Neural cell (in vitro differentiated cells): Measurements from ENCODE around the gene SMIM43. TPM values are rescaled to one million over a fixed set of nuclear protein-coding genes. Genes with fewer than 3 reads are reported as not detected.

Experiments used
- H2AFZ ChIP-seq: fragments of 200-600, 300-800 bp; sonication (generic), shearing (Covaris generic); 2 replicates; pipeline ENCODE4 v1.6.0; 2014; ENCODE audit warnings: low read depth, mild to moderate bottlenecking, antibody characterized with exemption, low read length, moderate library complexity
- H3F3A ChIP-seq: fragments of 200-600 bp; shearing (Covaris generic); 2 replicates; pipeline ENCODE4 v1.6.1; 2016; ENCODE audit warnings: mild to moderate bottlenecking, moderate library complexity, mixed read lengths, antibody characterized with exemption, low read length; ENCODE audit not compliant: insufficient read depth, poor library complexity, severe bottlenecking
- H3K27ac ChIP-seq: fragments of 200-600, 300-800 bp; sonication (generic), shearing (Covaris generic); 2 replicates; pipeline ENCODE4 v1.5.1; 2014; ENCODE audit warnings: mild to moderate bottlenecking, low read length, moderate library complexity
- H3K27me3 ChIP-seq: fragments of 300-800, 200-600 bp; sonication (generic), shearing (Covaris generic); 2 replicates; pipeline ENCODE4 v1.6.0; 2014; ENCODE audit warnings: mild to moderate bottlenecking, low read depth, low read length, moderate library complexity; ENCODE audit not compliant: insufficient read depth
- H3K36me3 ChIP-seq: fragments of 300-800, 200-600 bp; sonication (generic), shearing (Covaris generic); 2 replicates; pipeline ENCODE4 v1.5.1; 2014; ENCODE audit warnings: mild to moderate bottlenecking, antibody characterized with exemption, low read length, moderate library complexity; ENCODE audit not compliant: insufficient read depth
- H3K4me2 ChIP-seq: fragments of 300-800, 200-600 bp; sonication (generic), shearing (Covaris generic); 2 replicates; pipeline ENCODE4 v1.6.0; 2014; ENCODE audit warnings: mild to moderate bottlenecking, low read length
- H3K4me3 ChIP-seq: fragments of 300-800, 200-600 bp; sonication (generic), shearing (Covaris generic); 2 replicates; pipeline ENCODE4 v1.5.1; 2014; ENCODE audit warnings: mild to moderate bottlenecking, low read length, moderate library complexity
- H3K79me2 ChIP-seq: fragments of 200-600 bp; shearing (Covaris generic); replicated peaks from 2 replicates; pipeline ENCODE4 v1.6.0; 2014; ENCODE audit warnings: mild to moderate bottlenecking, low read length, moderate library complexity; ENCODE audit not compliant: insufficient read depth
- H3K9ac ChIP-seq: fragments of 300-800, 200-600 bp; sonication (generic), shearing (Covaris generic); 2 replicates; pipeline ENCODE4 v1.6.1; 2016; ENCODE audit warnings: mild to moderate bottlenecking, low read length, mixed read lengths
- H3K9me2 ChIP-seq: fragments of 200-600 bp; shearing (Covaris generic); 2 replicates; pipeline ENCODE4 v1.6.1; 2016; ENCODE audit warnings: mild to moderate bottlenecking, low read length, mixed read lengths; ENCODE audit not compliant: insufficient read depth
- H3K9me3 ChIP-seq: fragments of 200-600, 300-800 bp; sonication (generic), shearing (Covaris generic); 2 replicates; pipeline ENCODE4 v1.6.1; 2016; ENCODE audit warnings: mild to moderate bottlenecking, mixed run types, low read length, moderate library complexity, mixed read lengths
- H4K20me1 ChIP-seq: fragments of 200-600 bp; shearing (Covaris generic); 2 replicates; pipeline ENCODE4 v1.6.1; 2016; ENCODE audit warnings: mild to moderate bottlenecking, mixed run types; ENCODE audit not compliant: insufficient read depth
- EP300 ChIP-seq: fragments of 450-650 bp; conservative IDR thresholded peaks from 2 replicates; pipeline ENCODE4 v1.6.1; 2014; ENCODE audit warnings: antibody characterized with exemption, mild to moderate bottlenecking, moderate library complexity; ENCODE audit not compliant: poor library complexity, severe bottlenecking
- EZH2 ChIP-seq: fragments of 200-600, 300-800 bp; shearing (Covaris generic), sonication (generic); IDR thresholded peaks from 2 replicates; pipeline ENCODE4 v1.6.1; 2014; ENCODE audit warnings: antibody characterized with exemption, low read length, borderline replicate concordance, mild to moderate bottlenecking; ENCODE audit not compliant: insufficient read depth, poor library complexity, severe bottlenecking
- MXI1 ChIP-seq: fragments of 450-650 bp; conservative IDR thresholded peaks from 2 replicates; pipeline ENCODE4 v1.6.1; 2014; ENCODE audit warnings: antibody characterized with exemption, mild to moderate bottlenecking; ENCODE audit not compliant: poor library complexity, severe bottlenecking
- POLR2AphosphoS5 ChIP-seq: IDR thresholded peaks from 2 replicates; pipeline ENCODE4 v1.6.1; 2012
- RAD21 ChIP-seq: fragments of 450-650 bp; conservative IDR thresholded peaks from 2 replicates; pipeline ENCODE4 v1.6.1; 2014; ENCODE audit warnings: antibody characterized with exemption, mild to moderate bottlenecking, moderate library complexity
- SMC3 ChIP-seq: fragments of 450-650 bp; conservative IDR thresholded peaks from 2 replicates; pipeline ENCODE4 v1.6.1; 2014; ENCODE audit warnings: antibody characterized with exemption, mild to moderate bottlenecking, moderate library complexity; ENCODE audit not compliant: poor library complexity
- TAF1 ChIP-seq: IDR thresholded peaks from 2 replicates; pipeline ENCODE4 v1.6.1; 2012; ENCODE audit warnings: low read depth
- polyA plus RNA-seq: library from polyadenylated mRNA; depleted of rRNA; stranded (reverse); fragments of >200 nt; gene quantifications from 2 replicates; pipeline ENCODE4 v1.2.3, GENCODE V29; 2014
- TF ChIP-seq, protein P1 (sequence below): fragments of 450-650 bp; IDR thresholded peaks from 2 replicates; pipeline ENCODE4 v1.5.1; 2014; ENCODE audit warnings: antibody characterized with exemption, mild to moderate bottlenecking, moderate library complexity; ENCODE audit not compliant: poor library complexity, severe bottlenecking
- TF ChIP-seq, protein P2 (sequence below): IDR thresholded peaks from 2 replicates; pipeline ENCODE4 v1.6.1; 2012; ENCODE audit warnings: borderline replicate concordance

Gene SMIM43
- polyA plus RNA-seq, 1 donor from 2014 or later: 0.17 TPM

DNA sequence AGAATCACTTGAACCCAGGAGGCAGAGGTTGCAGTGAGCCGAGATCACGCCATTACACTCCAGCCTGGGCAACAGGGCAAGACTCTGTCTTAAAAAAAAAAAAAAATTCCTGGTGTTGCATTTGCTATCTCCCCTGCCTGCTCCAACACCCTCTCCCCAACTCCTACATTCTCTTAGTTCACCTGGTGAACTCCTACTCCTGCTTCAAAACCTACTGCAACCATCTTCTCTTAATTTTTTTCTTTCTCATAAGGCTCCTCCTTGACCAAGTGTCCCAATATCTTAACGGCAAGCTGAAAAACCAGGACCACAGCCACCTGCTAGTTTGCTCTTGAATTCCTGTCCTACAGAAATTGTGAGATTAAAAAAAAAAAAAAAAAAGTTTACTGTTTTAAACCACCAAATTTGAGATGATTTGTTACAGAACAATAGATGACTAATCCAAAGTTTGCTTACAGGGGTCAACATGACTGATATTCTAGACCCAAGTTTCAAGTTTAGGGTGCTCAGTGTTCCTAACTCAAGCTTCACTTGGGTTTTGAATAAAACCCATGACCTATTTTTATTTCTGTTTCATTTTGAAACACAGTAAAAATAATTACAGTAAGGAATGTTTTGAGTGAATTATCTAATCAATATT, 55.1 kb downstream of the SMIM43 start:
- Histone ChIP-seq H3K36me3 (no peaks in the 10 kb centered on the region), H3K9me3 (no peaks in the 10 kb centered on the region), H3F3A (no peaks in the 10 kb centered on the region), H2AFZ (no peak overlapping the region), H3K4me2 (no peak overlapping the region), H3K27me3 (no peaks in the 10 kb centered on the region), H3K27ac (no peak overlapping the region), H3K79me2 (no peaks in the 10 kb centered on the region), H3K4me3 (no peak overlapping the region), H3K9me2 (no peaks in the 10 kb centered on the region), H3K9ac (no peak overlapping the region), H4K20me1 (no peaks in the 10 kb centered on the region)
- TF ChIP-seq, protein P1, sequence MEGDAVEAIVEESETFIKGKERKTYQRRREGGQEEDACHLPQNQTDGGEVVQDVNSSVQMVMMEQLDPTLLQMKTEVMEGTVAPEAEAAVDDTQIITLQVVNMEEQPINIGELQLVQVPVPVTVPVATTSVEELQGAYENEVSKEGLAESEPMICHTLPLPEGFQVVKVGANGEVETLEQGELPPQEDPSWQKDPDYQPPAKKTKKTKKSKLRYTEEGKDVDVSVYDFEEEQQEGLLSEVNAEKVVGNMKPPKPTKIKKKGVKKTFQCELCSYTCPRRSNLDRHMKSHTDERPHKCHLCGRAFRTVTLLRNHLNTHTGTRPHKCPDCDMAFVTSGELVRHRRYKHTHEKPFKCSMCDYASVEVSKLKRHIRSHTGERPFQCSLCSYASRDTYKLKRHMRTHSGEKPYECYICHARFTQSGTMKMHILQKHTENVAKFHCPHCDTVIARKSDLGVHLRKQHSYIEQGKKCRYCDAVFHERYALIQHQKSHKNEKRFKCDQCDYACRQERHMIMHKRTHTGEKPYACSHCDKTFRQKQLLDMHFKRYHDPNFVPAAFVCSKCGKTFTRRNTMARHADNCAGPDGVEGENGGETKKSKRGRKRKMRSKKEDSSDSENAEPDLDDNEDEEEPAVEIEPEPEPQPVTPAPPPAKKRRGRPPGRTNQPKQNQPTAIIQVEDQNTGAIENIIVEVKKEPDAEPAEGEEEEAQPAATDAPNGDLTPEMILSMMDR: no peak
- TF ChIP-seq POLR2AphosphoS5 (no peak), SMC3 (no peak), MXI1 (no peak), TAF1 (no peak), RAD21 (no peak), EZH2 (no peak), EP300 (no peak)
- TF ChIP-seq, protein P2, sequence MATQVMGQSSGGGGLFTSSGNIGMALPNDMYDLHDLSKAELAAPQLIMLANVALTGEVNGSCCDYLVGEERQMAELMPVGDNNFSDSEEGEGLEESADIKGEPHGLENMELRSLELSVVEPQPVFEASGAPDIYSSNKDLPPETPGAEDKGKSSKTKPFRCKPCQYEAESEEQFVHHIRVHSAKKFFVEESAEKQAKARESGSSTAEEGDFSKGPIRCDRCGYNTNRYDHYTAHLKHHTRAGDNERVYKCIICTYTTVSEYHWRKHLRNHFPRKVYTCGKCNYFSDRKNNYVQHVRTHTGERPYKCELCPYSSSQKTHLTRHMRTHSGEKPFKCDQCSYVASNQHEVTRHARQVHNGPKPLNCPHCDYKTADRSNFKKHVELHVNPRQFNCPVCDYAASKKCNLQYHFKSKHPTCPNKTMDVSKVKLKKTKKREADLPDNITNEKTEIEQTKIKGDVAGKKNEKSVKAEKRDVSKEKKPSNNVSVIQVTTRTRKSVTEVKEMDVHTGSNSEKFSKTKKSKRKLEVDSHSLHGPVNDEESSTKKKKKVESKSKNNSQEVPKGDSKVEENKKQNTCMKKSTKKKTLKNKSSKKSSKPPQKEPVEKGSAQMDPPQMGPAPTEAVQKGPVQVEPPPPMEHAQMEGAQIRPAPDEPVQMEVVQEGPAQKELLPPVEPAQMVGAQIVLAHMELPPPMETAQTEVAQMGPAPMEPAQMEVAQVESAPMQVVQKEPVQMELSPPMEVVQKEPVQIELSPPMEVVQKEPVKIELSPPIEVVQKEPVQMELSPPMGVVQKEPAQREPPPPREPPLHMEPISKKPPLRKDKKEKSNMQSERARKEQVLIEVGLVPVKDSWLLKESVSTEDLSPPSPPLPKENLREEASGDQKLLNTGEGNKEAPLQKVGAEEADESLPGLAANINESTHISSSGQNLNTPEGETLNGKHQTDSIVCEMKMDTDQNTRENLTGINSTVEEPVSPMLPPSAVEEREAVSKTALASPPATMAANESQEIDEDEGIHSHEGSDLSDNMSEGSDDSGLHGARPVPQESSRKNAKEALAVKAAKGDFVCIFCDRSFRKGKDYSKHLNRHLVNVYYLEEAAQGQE: no peak

Other genes with a start within 250 kb of the SMIM43 start
- 2.9 and 8.1 TPM in 2 replicates for gene ANXA5, start 68.2 kb downstream of the SMIM43 start, polyA plus RNA-seq
- 67.3 and 67.4 TPM in 2 replicates for gene EXOSC9, start 36.2 kb upstream of the SMIM43 start, polyA plus RNA-seq
- gene CCNA2, start 58.7 kb upstream of the SMIM43 start, polyA plus RNA-seq: 7.5 and 8.6 TPM in 2 replicates
- 44.6 and 60.9 TPM in 2 replicates for gene BBS7, start 105.3 kb upstream of the SMIM43 start, polyA plus RNA-seq
- 5.8 and 6.9 TPM in 2 replicates for gene TRPC3, start 186.9 kb upstream of the SMIM43 start, polyA plus RNA-seq